Stimulated activated CD4-positive, alpha-beta T cell treated with anti-CD3 and anti-CD28 coated beads, Interleukin-1b, Interleukin-23, amount 100 ng/mL, for 24 hours (primary cell): ENCODE data around the gene SMIM10L1.

Experiments used
- DNase-seq, 4 experiments: peaks; one replicate each; pipeline ENCODE4 v3.0.0-alpha.2; 2020; ENCODE audit warnings: low read depth in 4 of 4, low spot score in 1 of 4

The SMIM10L1 gene

GRCh38 chr12:11183011-11183410, 12.0 kb downstream of the SMIM10L1 start:
- DNase-seq: no peak

GRCh38 chr12:11186837-11187236, 15.8 kb downstream of the SMIM10L1 start, which contains the start of gene TAS2R42:
Gene TAS2R42 (minus strand): TSS chr12:11186937. CDS start chr12:11186937, 0 bp downstream.
- DNase-seq: no peak

- no peak for DNase-seq
Observed at GRCh38 chr12:11202811-11203210, 31.8 kb downstream of the SMIM10L1 start.

- DNase-seq: no peak
Observed at GRCh38 chr12:11204173-11204572, 33.2 kb downstream of the SMIM10L1 start.

- no peak for DNase-seq
Observed at GRCh38 chr12:11209113-11209512, 38.1 kb downstream of the SMIM10L1 start.
